ENCODE measurements around the gene RNF144A. TPM values are rescaled to one million over a fixed set of nuclear protein-coding genes. Genes with fewer than 3 reads are reported as not detected.

Gene RNF144A
- total and polyA plus RNA-seq, 10 of the 15 experiments (the other 5 are each of a cell fraction or from before 2014, with no cell fraction given), result 0.02 to 12.1 (median 0.48) TPM; not detected in 1

DNA sequence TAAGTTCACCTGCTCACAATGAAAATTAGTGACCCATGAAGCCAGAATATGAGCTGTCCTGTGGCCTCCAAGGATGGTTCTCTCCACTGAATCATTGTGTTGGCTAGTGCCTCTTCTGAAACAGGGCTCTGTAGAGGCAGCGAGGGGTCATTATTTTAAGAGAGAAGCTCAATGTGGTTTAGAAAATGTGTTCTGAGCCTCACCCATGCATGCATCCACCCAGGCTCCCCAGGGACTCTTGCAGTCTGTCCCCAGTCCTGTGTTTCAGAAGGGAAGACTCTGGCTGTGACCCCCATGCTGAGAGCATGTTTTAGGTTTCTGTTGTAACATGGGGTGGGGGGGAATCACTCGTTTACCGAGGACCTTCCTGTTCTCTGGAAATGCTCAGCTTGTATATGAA lies 135.2 kb downstream of the RNF144A start:
- intact Hi-C loops (cut with micrococcal nuclease; ENCODE audit: unreplicated experiment), result loop anchor here (10.0 kb wide), 1 partner anchor 698 kb away; no protein-coding TSS in a partner anchor
- ATAC-seq (peak; percentile 90), FAIRE-seq (peak; percentile 75), DNase-seq (ENCODE audit: low read depth, low spot score) (peak; percentile 71)
- no peaks in the 10 kb centered on the region; a peak in 1 of 4 replicates for H3K36me3 ChIP-seq (ENCODE audit: control insufficient read depth in 2 of 2, insufficient read depth in 2 of 2, low read length in 1 of 2)
- peak overlapping the region; percentile 32; the same call in 1 of the 2 replicates for H3K4me3 ChIP-seq
- no peak overlapping the region; the same call in 1 of the 2 replicates for H2AFZ ChIP-seq (ENCODE audit: control insufficient read depth, low read depth, low read length)
- TF ChIP-seq ASH2L (IDR thresholded peaks at IDR 0.05; ENCODE audit: borderline replicate concordance, low read depth), result no peak
- TF ChIP-seq PAX5 (IDR thresholded peaks at IDR 0.05; ENCODE audit: borderline replicate concordance, low read depth, low read length), result peak; percentile 50; the same call in 1 of the 2 replicates
- TF ChIP-seq HDGF (IDR thresholded peaks at IDR 0.05), result no peak
- TF ChIP-seq MTA2 (IDR thresholded peaks at IDR 0.05; ENCODE audit: low read depth), result 0 out of 2 replicates have a peak, but pooled peaks have one; percentile 10
- TF ChIP-seq ZNF207 (IDR thresholded peaks at IDR 0.05; ENCODE audit: borderline replicate concordance), result no peak
- peak in 1 of 2 experiments; percentile 12; a peak in 2 of 4 replicates for TF ChIP-seq IKZF2 (IDR thresholded peaks at IDR 0.05)
- TF ChIP-seq NR2F1 (conservative IDR thresholded peaks at IDR 0.05), result peak; percentile 62; the same call in 1 of the 2 replicates
- TF ChIP-seq, protein P1, sequence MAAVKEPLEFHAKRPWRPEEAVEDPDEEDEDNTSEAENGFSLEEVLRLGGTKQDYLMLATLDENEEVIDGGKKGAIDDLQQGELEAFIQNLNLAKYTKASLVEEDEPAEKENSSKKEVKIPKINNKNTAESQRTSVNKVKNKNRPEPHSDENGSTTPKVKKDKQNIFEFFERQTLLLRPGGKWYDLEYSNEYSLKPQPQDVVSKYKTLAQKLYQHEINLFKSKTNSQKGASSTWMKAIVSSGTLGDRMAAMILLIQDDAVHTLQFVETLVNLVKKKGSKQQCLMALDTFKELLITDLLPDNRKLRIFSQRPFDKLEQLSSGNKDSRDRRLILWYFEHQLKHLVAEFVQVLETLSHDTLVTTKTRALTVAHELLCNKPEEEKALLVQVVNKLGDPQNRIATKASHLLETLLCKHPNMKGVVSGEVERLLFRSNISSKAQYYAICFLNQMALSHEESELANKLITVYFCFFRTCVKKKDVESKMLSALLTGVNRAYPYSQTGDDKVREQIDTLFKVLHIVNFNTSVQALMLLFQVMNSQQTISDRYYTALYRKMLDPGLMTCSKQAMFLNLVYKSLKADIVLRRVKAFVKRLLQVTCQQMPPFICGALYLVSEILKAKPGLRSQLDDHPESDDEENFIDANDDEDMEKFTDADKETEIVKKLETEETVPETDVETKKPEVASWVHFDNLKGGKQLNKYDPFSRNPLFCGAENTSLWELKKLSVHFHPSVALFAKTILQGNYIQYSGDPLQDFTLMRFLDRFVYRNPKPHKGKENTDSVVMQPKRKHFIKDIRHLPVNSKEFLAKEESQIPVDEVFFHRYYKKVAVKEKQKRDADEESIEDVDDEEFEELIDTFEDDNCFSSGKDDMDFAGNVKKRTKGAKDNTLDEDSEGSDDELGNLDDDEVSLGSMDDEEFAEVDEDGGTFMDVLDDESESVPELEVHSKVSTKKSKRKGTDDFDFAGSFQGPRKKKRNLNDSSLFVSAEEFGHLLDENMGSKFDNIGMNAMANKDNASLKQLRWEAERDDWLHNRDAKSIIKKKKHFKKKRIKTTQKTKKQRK (IDR thresholded peaks at IDR 0.05; ENCODE audit: low read depth, low read length), result no peak
- TF ChIP-seq MEF2B (IDR thresholded peaks at IDR 0.05; ENCODE audit: partially characterized antibody, poor library complexity, severe bottlenecking), result peak; percentile 87
- no peak for TF ChIP-seq ZNF622 (IDR thresholded peaks at IDR 0.05)
- BruUV-seq (replicated peaks), result no TSS peak
- H3K4me1 ChIP-seq (ENCODE audit: control insufficient read depth, insufficient read depth, low read length), result peaks cover 13% of the 10 kb centered on the region
- RAD21 ChIA-PET (ENCODE audit: unreplicated experiment), result interaction anchor here (1.3 kb wide), 2 partner anchors 45 to 158 kb away, joined by 3 to 7 read pairs; no protein-coding TSS in a partner anchor
- H3K9ac ChIP-seq (ENCODE audit: control insufficient read depth, insufficient read depth, low read length), result no peak overlapping the region
- WGBS (ENCODE audit: insufficient coverage, insufficient replicate concordance, low lambda C conversion rate, missing lambda C conversion rate), result 0% methylated on average over 3 of the region's 3 CpGs
- H3K27ac ChIP-seq (ENCODE audit: control insufficient read depth, insufficient read depth), result no peak overlapping the region
- CTCF ChIA-PET, result interaction anchor here (0.8 to 2.0 kb wide), 9 partner anchors 9 to 156 kb away, joined by 3 to 7 read pairs (median 5); no protein-coding TSS in a partner anchor
- POLR2A ChIA-PET, result interaction anchor here (0.5 to 0.9 kb wide), 3 partner anchors 15 to 129 kb away, joined by 4 read pairs; no protein-coding TSS in a partner anchor
- peaks cover 8% of the 10 kb centered on the region; the same call in 2 of the 3 replicates for H3K9me3 ChIP-seq (replicated peaks; ENCODE audit: control insufficient read depth, insufficient read depth, low read length)
- in situ Hi-C loops (cut with MboI), result no loop called here
- peak overlapping the region; percentile 7; the same call in 1 of the 2 replicates for H3K4me2 ChIP-seq (ENCODE audit: control insufficient read depth, insufficient read depth)
- no peaks in the 10 kb centered on the region for H3K27me3 ChIP-seq (replicated peaks in 1 of 2; ENCODE audit: control insufficient read depth in 2 of 2, insufficient read depth in 2 of 2, low read length in 1 of 2)
- H4K20me1 ChIP-seq (ENCODE audit: control insufficient read depth, insufficient read depth), result no peaks in the 10 kb centered on the region
- no peaks in the 10 kb centered on the region for H3K79me2 ChIP-seq (ENCODE audit: control insufficient read depth, insufficient read depth, low read length)
- SMC1A ChIA-PET (ENCODE audit: uncharacterized antibody, unreplicated experiment), result interaction anchor here (0.7 to 1.4 kb wide), 9 partner anchors 8 to 1709 kb away, joined by 3 to 5 read pairs (median 3); partner anchors contain the start of gene CMPK2
